ENCODE measurements around the gene BTBD19.

DNA sequence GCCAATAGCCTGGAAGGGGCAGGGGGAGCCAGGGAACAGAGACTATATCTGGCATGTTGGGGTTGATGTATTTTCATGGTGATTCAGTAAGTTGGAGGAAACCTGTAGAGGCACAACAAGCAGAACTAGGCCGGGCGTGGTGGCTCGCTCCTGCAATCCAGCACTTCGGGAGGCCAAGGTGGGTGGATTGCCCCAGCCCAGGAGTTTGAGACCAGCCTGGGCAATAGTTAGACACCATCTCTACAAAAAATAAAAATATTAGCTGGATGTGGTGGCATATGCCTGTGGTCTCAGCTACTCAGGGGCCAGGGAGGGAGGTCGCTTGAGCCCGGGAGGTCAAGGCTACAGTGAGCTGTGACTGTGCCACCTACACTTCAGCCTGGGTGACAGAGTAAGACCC, 44.9 kb downstream of the BTBD19 start:
- TF ChIP-seq, protein P1, sequence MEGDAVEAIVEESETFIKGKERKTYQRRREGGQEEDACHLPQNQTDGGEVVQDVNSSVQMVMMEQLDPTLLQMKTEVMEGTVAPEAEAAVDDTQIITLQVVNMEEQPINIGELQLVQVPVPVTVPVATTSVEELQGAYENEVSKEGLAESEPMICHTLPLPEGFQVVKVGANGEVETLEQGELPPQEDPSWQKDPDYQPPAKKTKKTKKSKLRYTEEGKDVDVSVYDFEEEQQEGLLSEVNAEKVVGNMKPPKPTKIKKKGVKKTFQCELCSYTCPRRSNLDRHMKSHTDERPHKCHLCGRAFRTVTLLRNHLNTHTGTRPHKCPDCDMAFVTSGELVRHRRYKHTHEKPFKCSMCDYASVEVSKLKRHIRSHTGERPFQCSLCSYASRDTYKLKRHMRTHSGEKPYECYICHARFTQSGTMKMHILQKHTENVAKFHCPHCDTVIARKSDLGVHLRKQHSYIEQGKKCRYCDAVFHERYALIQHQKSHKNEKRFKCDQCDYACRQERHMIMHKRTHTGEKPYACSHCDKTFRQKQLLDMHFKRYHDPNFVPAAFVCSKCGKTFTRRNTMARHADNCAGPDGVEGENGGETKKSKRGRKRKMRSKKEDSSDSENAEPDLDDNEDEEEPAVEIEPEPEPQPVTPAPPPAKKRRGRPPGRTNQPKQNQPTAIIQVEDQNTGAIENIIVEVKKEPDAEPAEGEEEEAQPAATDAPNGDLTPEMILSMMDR (IDR thresholded peaks at IDR 0.05), result no peak
- no peak for TF ChIP-seq EP300 (IDR thresholded peaks at IDR 0.05)
- no peak for TF ChIP-seq POLR2AphosphoS5 (IDR thresholded peaks at IDR 0.05)
